AG09309 (cell line): ENCODE measurements around the gene HECTD4.
A peak's percentile ranks its signal among the peaks of the same experiment; 100 is the strongest.

ENCODE experiments used
- DNase-seq: peaks from one replicate; pipeline ENCODE4 v3.0.0-alpha.2; 2010; ENCODE audit warnings: low read depth
- H3K4me3 ChIP-seq: 2 replicates; pipeline ENCODE4 v1.5.1; 2011; ENCODE audit warnings: mild to moderate bottlenecking, low read depth, low read length, moderate library complexity; ENCODE audit not compliant: control insufficient read depth
- CTCF ChIP-seq: IDR thresholded peaks from 2 replicates; pipeline ENCODE4 v1.5.1; 2011; ENCODE audit warnings: mild to moderate bottlenecking, low read depth, low read length, inconsistent platforms; ENCODE audit not compliant: insufficient read depth, control insufficient read depth; ENCODE audit errors: missing control alignments

HECTD4 gene

GRCh38 chr12:112130441-112130998 is 251.7 kb downstream of the HECTD4 start:
- H3K4me3 ChIP-seq: no peak overlapping the region
- no peak for DNase-seq
- TF ChIP-seq CTCF: no peak

GRCh38 chr12:112126911-112127310 is 255.3 kb downstream of the HECTD4 start:
- TF ChIP-seq CTCF: no peak
- no peak for DNase-seq
- H3K4me3 ChIP-seq: no peak overlapping the region

- H3K4me3 ChIP-seq: peak overlapping the region; percentile 89
- TF ChIP-seq CTCF: no peak
- no peak for DNase-seq
Measured at GRCh38 chr12:112126000-112126438, 256.2 kb downstream of the HECTD4 start.

GRCh38 chr12:112125250-112125999 is 256.8 kb downstream of the HECTD4 start, which contains the start of gene TRAFD1:
TSS of gene TRAFD1 (plus strand) at chr12:112125560. CDS start at chr12:112130523, 4,963 bp downstream.
- H3K4me3 ChIP-seq: peak within 1 kb of the TSS; percentile 89
- no peak for TF ChIP-seq CTCF
- peak; percentile 83 for DNase-seq

- H3K4me3 ChIP-seq: no peak overlapping the region
- no peak for TF ChIP-seq CTCF
- DNase-seq: no peak
Measured at GRCh38 chr12:112124918-112125249, 257.3 kb downstream of the HECTD4 start.

GRCh38 chr12:112122823-112123690 is 259.2 kb downstream of the HECTD4 start:
- H3K4me3 ChIP-seq: no peak overlapping the region
- DNase-seq: no peak
- TF ChIP-seq CTCF: no peak
